Measurements from ENCODE around the gene ACTL9.

Gene ACTL9

GRCh38 chr19:8695911-8696310, 2.7 kb downstream of the ACTL9 start:
- no peak overlapping the region for H3K27ac ChIP-seq (ENCODE audit: poor library complexity, severe bottlenecking)
- no peaks in the 10 kb centered on the region for H3K27me3 ChIP-seq (ENCODE audit: insufficient read depth, poor library complexity, severe bottlenecking)
- no peaks in the 10 kb centered on the region for H3K4me1 ChIP-seq (ENCODE audit: insufficient read depth, poor library complexity, severe bottlenecking)
- ATAC-seq (ENCODE audit: low read depth) (no peak), DNase-seq (ENCODE audit: low spot score) (no peak)
- H3K36me3 ChIP-seq (ENCODE audit: low read depth) = no peaks in the 10 kb centered on the region
- no peak overlapping the region for H3K4me3 ChIP-seq (ENCODE audit: severe bottlenecking)
- TF ChIP-seq CTCF (IDR thresholded peaks at IDR 0.05; ENCODE audit: poor library complexity, severe bottlenecking) = no peak
- H3K9me3 ChIP-seq (ENCODE audit: severe bottlenecking) = peaks cover 2% of the 10 kb centered on the region

GRCh38 chr19:8695501-8695900, 3.1 kb downstream of the ACTL9 start:
- no peaks in the 10 kb centered on the region for H3K36me3 ChIP-seq (ENCODE audit: low read depth)
- no peak overlapping the region for H3K27ac ChIP-seq (ENCODE audit: poor library complexity, severe bottlenecking)
- ATAC-seq (ENCODE audit: low read depth) = no peak
- peaks cover 2% of the 10 kb centered on the region for H3K9me3 ChIP-seq (ENCODE audit: severe bottlenecking)
- H3K4me1 ChIP-seq (ENCODE audit: insufficient read depth, poor library complexity, severe bottlenecking) = no peaks in the 10 kb centered on the region
- TF ChIP-seq CTCF (IDR thresholded peaks at IDR 0.05; ENCODE audit: poor library complexity, severe bottlenecking) = no peak
- H3K4me3 ChIP-seq (ENCODE audit: severe bottlenecking) = no peak overlapping the region
- no peaks in the 10 kb centered on the region for H3K27me3 ChIP-seq (ENCODE audit: insufficient read depth, poor library complexity, severe bottlenecking)
- DNase-seq (ENCODE audit: low spot score) = no peak

GRCh38 chr19:8690753-8691539, 7.6 kb downstream of the ACTL9 start:
- Histone ChIP-seq H3K27ac (ENCODE audit: poor library complexity, severe bottlenecking) (no peak overlapping the region), H3K27me3 (ENCODE audit: insufficient read depth, poor library complexity, severe bottlenecking) (no peaks in the 10 kb centered on the region), H3K9me3 (ENCODE audit: severe bottlenecking) (no peaks in the 10 kb centered on the region), H3K4me3 (ENCODE audit: severe bottlenecking) (no peak overlapping the region), H3K36me3 (ENCODE audit: low read depth) (no peaks in the 10 kb centered on the region), H3K4me1 (ENCODE audit: insufficient read depth, poor library complexity, severe bottlenecking) (no peaks in the 10 kb centered on the region)
- no peak for TF ChIP-seq CTCF (IDR thresholded peaks at IDR 0.05; ENCODE audit: poor library complexity, severe bottlenecking)
- DNase-seq (ENCODE audit: low spot score) (no peak), ATAC-seq (ENCODE audit: low read depth) (no peak)

GRCh38 chr19:8688930-8689329, 9.7 kb downstream of the ACTL9 start:
- Histone ChIP-seq H3K27me3 (ENCODE audit: insufficient read depth, poor library complexity, severe bottlenecking) (no peaks in the 10 kb centered on the region), H3K9me3 (ENCODE audit: severe bottlenecking) (no peaks in the 10 kb centered on the region), H3K4me1 (ENCODE audit: insufficient read depth, poor library complexity, severe bottlenecking) (no peaks in the 10 kb centered on the region), H3K36me3 (ENCODE audit: low read depth) (no peaks in the 10 kb centered on the region), H3K27ac (ENCODE audit: poor library complexity, severe bottlenecking) (no peak overlapping the region), H3K4me3 (ENCODE audit: severe bottlenecking) (no peak overlapping the region)
- DNase-seq (ENCODE audit: low spot score) (no peak), ATAC-seq (ENCODE audit: low read depth) (no peak)
- TF ChIP-seq CTCF (IDR thresholded peaks at IDR 0.05; ENCODE audit: poor library complexity, severe bottlenecking) = no peak

GRCh38 chr19:8686549-8686948, 12.0 kb downstream of the ACTL9 start:
- no peak for DNase-seq (ENCODE audit: low spot score)
- TF ChIP-seq CTCF (IDR thresholded peaks at IDR 0.05; ENCODE audit: poor library complexity, severe bottlenecking) = no peak
- H3K27me3 ChIP-seq (ENCODE audit: insufficient read depth, poor library complexity, severe bottlenecking) = no peaks in the 10 kb centered on the region
- no peaks in the 10 kb centered on the region for H3K4me1 ChIP-seq (ENCODE audit: insufficient read depth, poor library complexity, severe bottlenecking)
- no peaks in the 10 kb centered on the region for H3K9me3 ChIP-seq (ENCODE audit: severe bottlenecking)
- no peak overlapping the region for H3K27ac ChIP-seq (ENCODE audit: poor library complexity, severe bottlenecking)
- no peak overlapping the region for H3K4me3 ChIP-seq (ENCODE audit: severe bottlenecking)
- H3K36me3 ChIP-seq (ENCODE audit: low read depth) = no peaks in the 10 kb centered on the region
- ATAC-seq (ENCODE audit: low read depth) = no peak

Data from RWPE2 (cell line).